Liver (tissue), 9 donors: Measurements from ENCODE around the gene ZFP42. TPM values are rescaled to one million over a fixed set of nuclear protein-coding genes. Genes with fewer than 3 reads are reported as not detected.

Experiments used
- DNase-seq: peaks from one replicate; pipeline ENCODE4 v3.0.0-alpha.2; 2017; ENCODE audit warnings: low spot score
- H3K27ac ChIP-seq, 2 donors: one replicate each; pipeline ENCODE4 v1.7.0; 2013; ENCODE audit warnings: inconsistent platforms in 2 of 2, low read length in 2 of 2, control low read depth in 1 of 2, low read depth in 1 of 2, mild to moderate bottlenecking in 1 of 2
- H3K27me3 ChIP-seq, 4 donors: one replicate each; pipeline versions ENCODE4 v1.6.1 to v1.7.0; 2013; ENCODE audit warnings: low read length in 3 of 4, inconsistent platforms in 1 of 4, mild to moderate bottlenecking in 1 of 4, moderate library complexity in 1 of 4; ENCODE audit not compliant: control insufficient read depth in 4 of 4, insufficient read depth in 4 of 4
- H3K36me3 ChIP-seq, 4 donors: one replicate each; pipeline versions ENCODE4 v1.6.1 to v1.7.0; 2013; ENCODE audit warnings: low read length in 3 of 4, mild to moderate bottlenecking in 3 of 4, low read depth in 1 of 4, moderate library complexity in 1 of 4; ENCODE audit not compliant: control insufficient read depth in 4 of 4, insufficient read depth in 3 of 4
- H3K4me1 ChIP-seq, 4 donors: one replicate each; pipeline versions ENCODE4 v1.6.1 to v1.7.0; 2013; ENCODE audit warnings: low read length in 3 of 4, mild to moderate bottlenecking in 3 of 4, moderate library complexity in 1 of 4; ENCODE audit not compliant: control insufficient read depth in 4 of 4, insufficient read depth in 4 of 4
- H3K4me3 ChIP-seq, 3 donors: one replicate each; pipeline versions ENCODE4 v1.6.1 to v1.7.0; 2013; ENCODE audit warnings: low read length in 3 of 3, control low read depth in 1 of 3, low read depth in 1 of 3, mild to moderate bottlenecking in 1 of 3
- H3K9ac ChIP-seq, 2 donors: one replicate each; pipeline ENCODE4 v1.7.0; 2013; ENCODE audit warnings: low read length in 2 of 2, mild to moderate bottlenecking in 2 of 2, moderate library complexity in 2 of 2, control low read depth in 1 of 2, low read depth in 1 of 2
- H3K9me3 ChIP-seq, 4 donors: one replicate each; pipeline versions ENCODE4 v1.6.1 to v1.7.0; 2013; ENCODE audit warnings: low read length in 3 of 4; ENCODE audit not compliant: control insufficient read depth in 4 of 4
- ATF3 ChIP-seq: IDR thresholded peaks from 2 replicates; pipeline ENCODE4 v1.6.1; 2016; ENCODE audit warnings: antibody characterized with exemption
- CTCF ChIP-seq: fragments of 150-350 bp; IDR thresholded peaks from 2 replicates; pipeline ENCODE4 v1.5.1; 2017; ENCODE audit warnings: improper control_type of control experiment, low read depth, low read length; ENCODE audit not compliant: missing input control
- EGR1 ChIP-seq, 2 donors: IDR thresholded peaks; 2 replicates each; pipeline ENCODE4 v1.6.1; 2016 to 2018; ENCODE audit warnings: antibody characterized with exemption in 2 of 2, low read depth in 2 of 2
- FOXA1 ChIP-seq: IDR thresholded peaks from 2 replicates; pipeline ENCODE4 v1.6.1; 2016; ENCODE audit warnings: antibody characterized with exemption
- FOXA2 ChIP-seq: IDR thresholded peaks from 2 replicates; pipeline ENCODE4 v1.6.1; 2016; ENCODE audit warnings: antibody characterized with exemption
- GABPA ChIP-seq, 2 donors: IDR thresholded peaks in 1 of 2; conservative IDR thresholded peaks in 1 of 2; 2 replicates each; pipeline ENCODE4 v1.6.1; 2016; ENCODE audit warnings: antibody characterized with exemption in 2 of 2, mild to moderate bottlenecking in 1 of 2, moderate library complexity in 1 of 2
- HNF4A ChIP-seq, 2 donors: conservative IDR thresholded peaks; 2 replicates each; pipeline ENCODE4 v1.6.1; 2016; ENCODE audit warnings: antibody characterized with exemption in 2 of 2, mild to moderate bottlenecking in 2 of 2
- HNF4G ChIP-seq: IDR thresholded peaks from 2 replicates; pipeline ENCODE4 v1.6.1; 2016; ENCODE audit warnings: antibody characterized with exemption
- JUND ChIP-seq, 2 donors: IDR thresholded peaks; 2 replicates each; pipeline ENCODE4 v1.6.1; 2016; ENCODE audit warnings: antibody characterized with exemption in 2 of 2
- MAX ChIP-seq: IDR thresholded peaks from 2 replicates; pipeline ENCODE4 v1.6.1; 2016; ENCODE audit warnings: antibody characterized with exemption
- NR2F2 ChIP-seq: IDR thresholded peaks from 2 replicates; pipeline ENCODE4 v1.6.1; 2016; ENCODE audit warnings: antibody characterized with exemption
- RAD21 ChIP-seq, 2 donors: IDR thresholded peaks; 2 replicates each; pipeline ENCODE4 v1.6.1; 2016; ENCODE audit warnings: antibody characterized with exemption in 2 of 2, mild to moderate bottlenecking in 2 of 2
- REST ChIP-seq: IDR thresholded peaks from 2 replicates; pipeline ENCODE4 v1.6.1; 2016; ENCODE audit warnings: antibody characterized with exemption, mild to moderate bottlenecking
- RXRA ChIP-seq, 2 donors: IDR thresholded peaks; 2 replicates each; pipeline ENCODE4 v1.6.1; 2017 to 2018; ENCODE audit warnings: antibody characterized with exemption in 2 of 2, mild to moderate bottlenecking in 1 of 2
- SP1 ChIP-seq: IDR thresholded peaks from 2 replicates; pipeline ENCODE4 v1.6.1; 2018; ENCODE audit warnings: antibody characterized with exemption, mild to moderate bottlenecking
- TAF1 ChIP-seq: conservative IDR thresholded peaks from 2 replicates; pipeline ENCODE4 v1.6.1; 2016; ENCODE audit warnings: antibody characterized with exemption, mild to moderate bottlenecking
- YY1 ChIP-seq: IDR thresholded peaks from 2 replicates; pipeline ENCODE4 v1.6.1; 2016; ENCODE audit warnings: antibody characterized with exemption, mild to moderate bottlenecking
- ZBTB33 ChIP-seq: IDR thresholded peaks from 2 replicates; pipeline ENCODE4 v1.6.1; 2016; ENCODE audit warnings: antibody characterized with exemption
- WGBS: extraction: QIAGEN DNeasy Blood & Tissue Kit; methylation state at CpG from one replicate; pipeline ENCODE4 v1.1.7; 2013; 5-methylcytosine and 5-hydroxymethylcytosine counted together
- polyA plus RNA-seq, 2 donors: library from polyadenylated mRNA; stranded (reverse) in 1 of 2; unstranded in 1 of 2; fragments of 200-250 nt in 1 of 2; fragments of >200 nt in 1 of 2; fragmentation: Nextera tagmentation in 1 of 2; extraction: Ambion mirVana in 1 of 2; gene quantifications; one replicate each; pipeline versions ENCODE4 v1.2.1 to v1.2.3, GENCODE V29; 2013 to 2015
- total RNA-seq, 2 donors: library from RNA; depleted of rRNA; stranded (reverse); fragments of >200 nt; gene quantifications; one replicate each; pipeline ENCODE4 v1.2.3, GENCODE V29; 2014
- donor health status: healthy.
- donor health status: healthy.
- donor health status: healthy.
- donor health status: healthy.
- donor health status: healthy.

ZFP42 gene
- total and polyA plus RNA-seq, 4 donors, result not detected

GRCh38 chr4:188030401-188030800 is 34.8 kb downstream of the ZFP42 start:
- 92% methylated on average over 3 of the region's 3 CpGs for WGBS
- Histone ChIP-seq H3K27ac (no peak overlapping the region), H3K9me3 (no peaks in the 10 kb centered on the region), H3K4me3 (no peak overlapping the region), H3K27me3 (no peaks in the 10 kb centered on the region), H3K4me1 (no peaks in the 10 kb centered on the region), H3K9ac (no peak overlapping the region), H3K36me3 (no peaks in the 10 kb centered on the region)
- no peak for DNase-seq
- TF ChIP-seq NR2F2 (no peak), HNF4G (no peak), MAX (no peak), FOXA1 (no peak), ZBTB33 (no peak), REST (no peak), YY1 (no peak), ATF3 (no peak), HNF4A (conservative IDR thresholded peaks at IDR 0.05) (no peak), RXRA (IDR thresholded peaks at IDR 0.05) (no peak), SP1 (no peak), JUND (IDR thresholded peaks at IDR 0.05) (no peak), TAF1 (no peak), FOXA2 (no peak), RAD21 (IDR thresholded peaks at IDR 0.05) (no peak), GABPA (IDR thresholded peaks at IDR 0.05 in 1 of 2, conservative IDR thresholded peaks at IDR 0.05 in 1 of 2) (no peak), EGR1 (IDR thresholded peaks at IDR 0.05; ENCODE audit: low read depth in 2 of 2) (no peak), CTCF (no peak)
